BE2C (cell line): ENCODE data around the gene ZNRF2.

Experiments used
- DNase-seq: peaks from one replicate; pipeline ENCODE4 v3.0.0-alpha.2; 2020
- H3K27me3 ChIP-seq: fragments of 250-450 bp; sonication (Bioruptor Pico); 2 replicates; pipeline ENCODE4 v1.5.1; 2020; ENCODE audit warnings: mild to moderate bottlenecking
- H3K36me3 ChIP-seq: fragments of 250-450 bp; sonication (Bioruptor Pico); 2 replicates; pipeline ENCODE4 v1.5.1; 2020; ENCODE audit warnings: mild to moderate bottlenecking
- H3K4me1 ChIP-seq: fragments of 250-450 bp; sonication (Bioruptor Pico); 2 replicates; pipeline ENCODE4 v1.5.1; 2020
- H3K4me3 ChIP-seq: 2 replicates; pipeline ENCODE4 v1.5.1; 2011; ENCODE audit warnings: low read depth, low read length
- H3K9me3 ChIP-seq: fragments of 250-450 bp; sonication (Bioruptor Pico); 2 replicates; pipeline ENCODE4 v1.5.1; 2020
- TF ChIP-seq, protein P1 (sequence below): IDR thresholded peaks from 2 replicates; pipeline ENCODE4 v1.5.1; 2012; ENCODE audit warnings: mild to moderate bottlenecking, low read depth, low read length

ZNRF2 gene

DNA sequence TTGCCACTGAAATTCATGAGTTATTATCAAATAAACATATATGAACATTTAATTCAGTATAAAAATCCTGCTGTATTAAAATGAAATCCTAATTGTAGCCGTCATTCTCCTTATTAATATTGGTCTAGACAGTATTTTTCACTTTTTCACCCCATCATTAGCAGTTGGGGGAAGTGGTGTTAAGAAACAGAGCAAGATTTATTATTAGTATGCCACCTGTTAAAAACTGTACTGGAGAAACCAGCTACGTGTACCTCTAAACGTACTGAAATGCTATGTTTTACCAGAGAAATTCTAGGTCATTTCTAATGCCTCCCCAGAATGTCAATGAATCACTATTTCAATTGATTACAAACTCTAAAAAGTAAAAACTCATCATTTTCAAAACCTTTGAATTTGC, 9.8 kb upstream of the ZNRF2 start:
- no peak for DNase-seq
- no peaks in the 10 kb centered on the region for H3K36me3 ChIP-seq
- no peaks in the 10 kb centered on the region for H3K27me3 ChIP-seq
- no peaks in the 10 kb centered on the region for H3K4me1 ChIP-seq
- no peak overlapping the region for H3K4me3 ChIP-seq
- TF ChIP-seq, protein P1, sequence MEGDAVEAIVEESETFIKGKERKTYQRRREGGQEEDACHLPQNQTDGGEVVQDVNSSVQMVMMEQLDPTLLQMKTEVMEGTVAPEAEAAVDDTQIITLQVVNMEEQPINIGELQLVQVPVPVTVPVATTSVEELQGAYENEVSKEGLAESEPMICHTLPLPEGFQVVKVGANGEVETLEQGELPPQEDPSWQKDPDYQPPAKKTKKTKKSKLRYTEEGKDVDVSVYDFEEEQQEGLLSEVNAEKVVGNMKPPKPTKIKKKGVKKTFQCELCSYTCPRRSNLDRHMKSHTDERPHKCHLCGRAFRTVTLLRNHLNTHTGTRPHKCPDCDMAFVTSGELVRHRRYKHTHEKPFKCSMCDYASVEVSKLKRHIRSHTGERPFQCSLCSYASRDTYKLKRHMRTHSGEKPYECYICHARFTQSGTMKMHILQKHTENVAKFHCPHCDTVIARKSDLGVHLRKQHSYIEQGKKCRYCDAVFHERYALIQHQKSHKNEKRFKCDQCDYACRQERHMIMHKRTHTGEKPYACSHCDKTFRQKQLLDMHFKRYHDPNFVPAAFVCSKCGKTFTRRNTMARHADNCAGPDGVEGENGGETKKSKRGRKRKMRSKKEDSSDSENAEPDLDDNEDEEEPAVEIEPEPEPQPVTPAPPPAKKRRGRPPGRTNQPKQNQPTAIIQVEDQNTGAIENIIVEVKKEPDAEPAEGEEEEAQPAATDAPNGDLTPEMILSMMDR, result no peak
- H3K9me3 ChIP-seq, result no peaks in the 10 kb centered on the region

- Histone ChIP-seq H3K27me3 (no peaks in the 10 kb centered on the region), H3K9me3 (no peaks in the 10 kb centered on the region), H3K4me3 (no peak overlapping the region), H3K36me3 (no peaks in the 10 kb centered on the region), H3K4me1 (no peaks in the 10 kb centered on the region)
- peak; percentile 59 for DNase-seq
- TF ChIP-seq, protein P1, result peak; percentile 89
Observed at GRCh38 chr7:30276203-30276900, 8.0 kb upstream of the ZNRF2 start.

DNA sequence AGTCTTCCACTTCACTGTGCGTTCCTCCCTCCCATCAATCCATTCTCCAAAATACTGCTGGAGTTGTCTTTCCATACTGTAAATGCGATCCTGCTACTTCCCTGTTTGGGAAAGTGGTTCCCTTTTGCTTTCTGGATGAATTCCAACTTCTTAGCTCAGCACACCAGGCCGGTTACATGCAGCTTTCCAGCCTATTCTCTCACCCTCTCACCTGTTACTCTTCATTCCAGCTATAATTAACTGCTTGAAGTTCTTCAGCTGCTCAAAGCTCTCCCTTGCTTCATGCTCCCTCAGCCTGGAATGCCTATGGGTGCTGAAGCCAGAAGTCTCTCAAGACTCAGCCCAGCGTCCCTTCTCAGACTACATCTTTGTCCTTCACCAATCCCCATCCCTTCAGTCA, 6.0 kb upstream of the ZNRF2 start:
- Histone ChIP-seq H3K4me3 (no peak overlapping the region), H3K27me3 (no peaks in the 10 kb centered on the region), H3K9me3 (no peaks in the 10 kb centered on the region), H3K36me3 (no peaks in the 10 kb centered on the region), H3K4me1 (no peaks in the 10 kb centered on the region)
- no peak for DNase-seq
- TF ChIP-seq, protein P1, result no peak

DNA sequence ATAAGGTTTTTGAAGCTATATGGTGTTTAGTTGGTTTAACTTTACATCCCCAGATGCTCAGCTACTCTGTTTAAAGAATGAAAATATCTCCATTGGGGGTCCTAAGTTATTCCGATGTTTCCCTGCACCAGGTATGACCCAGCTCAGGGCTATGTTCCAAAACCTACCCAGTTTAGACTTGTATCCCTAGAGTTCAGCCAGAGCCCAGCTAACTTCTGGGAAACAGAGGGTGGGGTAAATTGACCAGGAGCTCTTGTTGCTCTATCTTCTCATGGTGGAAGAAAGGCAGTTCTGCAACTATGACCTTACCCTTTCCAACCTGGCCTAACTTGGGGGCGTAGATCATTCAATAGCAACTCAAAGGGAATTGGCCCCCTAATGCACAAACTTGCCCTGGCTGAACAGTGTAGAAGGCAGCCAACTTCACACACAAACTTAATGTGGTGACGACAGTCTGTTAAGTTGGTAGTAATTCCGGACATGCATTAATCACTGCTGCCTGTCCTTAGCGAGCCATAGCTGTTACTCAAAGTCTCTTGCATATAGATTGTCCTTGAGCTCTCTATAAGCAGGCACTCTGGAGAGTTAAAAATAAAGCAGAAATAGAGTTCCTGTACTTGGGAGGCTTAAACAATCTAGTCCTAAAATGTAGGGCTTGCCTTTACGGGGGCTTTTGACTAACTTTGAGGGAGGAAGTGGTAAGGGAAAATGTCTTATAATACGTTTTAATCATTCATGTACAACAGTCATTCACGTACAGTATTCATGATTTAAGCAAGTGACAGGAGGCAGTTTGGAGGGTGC, 5.3 kb upstream of the ZNRF2 start:
- TF ChIP-seq, protein P1, result no peak
- Histone ChIP-seq H3K9me3 (no peaks in the 10 kb centered on the region), H3K27me3 (no peaks in the 10 kb centered on the region), H3K4me3 (no peak overlapping the region), H3K36me3 (no peaks in the 10 kb centered on the region), H3K4me1 (no peaks in the 10 kb centered on the region)
- DNase-seq, result no peak

DNA sequence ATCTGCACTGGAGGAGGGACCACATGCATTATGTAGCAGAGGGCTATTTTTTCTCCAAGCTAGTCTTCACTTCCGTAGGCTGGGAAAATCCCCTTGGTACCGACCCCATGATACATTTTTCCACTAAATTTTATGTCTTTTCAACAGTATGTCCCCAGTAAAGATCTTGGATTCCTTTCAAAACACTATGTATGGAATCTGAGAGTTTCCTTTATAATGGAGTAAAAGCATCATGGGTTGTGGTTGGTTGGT, 4.8 kb upstream of the ZNRF2 start:
- Histone ChIP-seq H3K9me3 (no peaks in the 10 kb centered on the region), H3K36me3 (no peaks in the 10 kb centered on the region), H3K27me3 (no peaks in the 10 kb centered on the region), H3K4me1 (no peaks in the 10 kb centered on the region), H3K4me3 (no peak overlapping the region)
- TF ChIP-seq, protein P1, result no peak
- DNase-seq, result no peak

DNA sequence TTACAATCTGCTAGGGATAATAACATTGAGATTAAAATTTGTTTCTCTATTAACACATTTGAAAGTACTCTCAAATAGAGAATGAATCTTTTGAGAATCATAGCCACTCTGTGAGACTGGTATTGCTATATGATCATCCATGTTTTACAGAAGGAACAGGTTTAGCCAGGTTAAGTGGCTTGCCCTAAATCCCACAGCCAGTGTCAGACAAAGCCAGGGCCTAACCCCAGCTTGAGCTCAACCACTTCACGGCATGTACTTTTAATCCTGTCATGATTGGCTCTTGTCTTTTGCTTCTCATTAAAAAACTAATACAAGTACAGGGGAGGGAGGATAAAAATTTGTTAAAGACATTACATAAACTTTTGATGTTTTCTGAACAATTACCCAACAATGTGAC, 3.8 kb upstream of the ZNRF2 start:
- Histone ChIP-seq H3K27me3 (no peaks in the 10 kb centered on the region), H3K4me1 (no peaks in the 10 kb centered on the region), H3K4me3 (no peak overlapping the region), H3K9me3 (no peaks in the 10 kb centered on the region), H3K36me3 (no peaks in the 10 kb centered on the region)
- TF ChIP-seq, protein P1, result no peak
- DNase-seq, result no peak
